ENCODE measurements around the gene GBP3. TPM values are rescaled to one million over a fixed set of nuclear protein-coding genes. Genes with fewer than 3 reads are reported as not detected.

GBP3 gene
- total and polyA plus RNA-seq, 2 of the 8 experiments (the other 6 are each of a cell fraction or from before 2014, with no cell fraction given): not detected

- DNase-seq (ENCODE audit: low read depth in 1 of 2, low spot score in 2 of 2) (no peak), FAIRE-seq (no peak)
- Histone ChIP-seq H3K4me1 (replicated peaks in 1 of 4; ENCODE audit: control insufficient read depth in 3 of 4, insufficient read depth in 4 of 4, low read length in 3 of 4) (no peaks in the 10 kb centered on the region), H2BK120ac (replicated peaks; ENCODE audit: low read depth, low read length) (no peak overlapping the region), H4K8ac (ENCODE audit: extremely low read depth, insufficient read depth, low read length) (no peak overlapping the region), H4K91ac (replicated peaks; ENCODE audit: insufficient read length, low read length) (no peak overlapping the region), H3K79me2 (ENCODE audit: control insufficient read depth in 1 of 2, insufficient read depth in 2 of 2, low read length in 2 of 2) (no peaks in the 10 kb centered on the region), H4K5ac (ENCODE audit: insufficient read length, low read depth, low read length) (no peak overlapping the region), H3K18ac (ENCODE audit: extremely low read depth, low read length) (no peak overlapping the region), H3K56ac (replicated peaks; ENCODE audit: insufficient read length, low read depth, low read length) (no peak overlapping the region), H3K79me1 (ENCODE audit: low read depth, low read length) (no peaks in the 10 kb centered on the region), H3K23me2 (ENCODE audit: low read depth, low read length) (no peaks in the 10 kb centered on the region), H3K4ac (replicated peaks; ENCODE audit: insufficient read length, low read depth, low read length) (no peak overlapping the region), H4K20me1 (replicated peaks in 1 of 2; ENCODE audit: control insufficient read depth in 1 of 2, insufficient read depth in 2 of 2, low read length in 2 of 2) (no peaks in the 10 kb centered on the region), H3K23ac (ENCODE audit: insufficient read length) (no peak overlapping the region), H3K9ac (replicated peaks in 1 of 4; ENCODE audit: extremely low read depth in 1 of 4, low read depth in 3 of 4, low read length in 3 of 4) (no peak overlapping the region), H3K14ac (ENCODE audit: insufficient read length) (no peak overlapping the region), H2BK15ac (ENCODE audit: low read length) (no peak overlapping the region), H3K4me3 (ENCODE audit: extremely low read depth in 1 of 4, insufficient read depth in 2 of 4, low read depth in 3 of 4, low read length in 4 of 4) (no peak overlapping the region), H2BK5ac (ENCODE audit: low read depth, low read length) (no peak overlapping the region), H2AK5ac (ENCODE audit: low read depth, low read length) (no peak overlapping the region), H3K4me2 (ENCODE audit: insufficient read depth in 1 of 2, low read depth in 2 of 2, low read length in 2 of 2) (no peak overlapping the region), H2BK12ac (ENCODE audit: low read depth, low read length) (no peak overlapping the region), H3K9me3 (ENCODE audit: insufficient read depth in 2 of 2, low read depth in 1 of 2, low read length in 1 of 2) (no peaks in the 10 kb centered on the region), H3K36me3 (ENCODE audit: control insufficient read depth in 2 of 4, insufficient read depth in 4 of 4, low read length in 3 of 4) (no peaks in the 10 kb centered on the region), H3K27ac (ENCODE audit: low read depth, low read length) (no peak overlapping the region), H2AFZ (ENCODE audit: low read length) (no peak overlapping the region), H3K27me3 (replicated peaks in 1 of 4; ENCODE audit: control insufficient read depth in 3 of 4, extremely low read depth in 1 of 4, insufficient read depth in 3 of 4, low read length in 3 of 4) (no peaks in the 10 kb centered on the region), H2BK20ac (ENCODE audit: low read length) (no peak overlapping the region)
- CTCF ChIA-PET (ENCODE audit: partially characterized antibody): interaction anchor here (1.0 to 1.5 kb wide), 2 partner anchors 34 to 39 kb away, joined by 3 read pairs; no protein-coding TSS in a partner anchor
- POLR2A ChIA-PET (ENCODE audit: partially characterized antibody): no interaction called here
- 79% methylated on average over 9 of the region's 9 CpGs; no CpG with 5 or more reads in 1 of the 2 experiments for WGBS, 2 experiments (ENCODE audit: extremely low coverage in 1 of 2, insufficient coverage in 1 of 2, insufficient read length in 1 of 2, insufficient replicate concordance in 2 of 2, low coverage in 1 of 2, low lambda C conversion rate in 2 of 2, missing lambda C conversion rate in 1 of 2)
- TF ChIP-seq NANOG (IDR thresholded peaks at IDR 0.05; ENCODE audit: insufficient read depth, low read depth, low read length, poor library complexity, severe bottlenecking): no peak
- no peak for TF ChIP-seq KDM5A (IDR thresholded peaks at IDR 0.05; ENCODE audit: low read length)
Measured at GRCh38 chr1:89051300-89051954, 28.8 kb upstream of the GBP3 start.
